ENCODE results near the gene AKAP13.

GRCh38 chr15:85494048-85494777 lies 113.8 kb downstream of the AKAP13 start:
- no peak for TF ChIP-seq CTCF (conservative IDR thresholded peaks at IDR 0.05)
- TF ChIP-seq ZFX (IDR thresholded peaks at IDR 0.05) = no peak

Data from C4-2B (cell line).